GM12878 (cell line): ENCODE data around the gene ITCH. TPM values are rescaled to one million over a fixed set of nuclear protein-coding genes. Genes with fewer than 3 reads are reported as not detected.

Source experiments
- ASH2L ChIP-seq: fragments of 300-600, 200-600 bp; sonication (generic); IDR thresholded peaks from 2 replicates; pipeline ENCODE4 v1.6.1; 2017; ENCODE audit warnings: low read depth, mild to moderate bottlenecking, borderline replicate concordance
- CUX1 ChIP-seq: IDR thresholded peaks from 2 replicates; pipeline ENCODE4 v1.6.1; 2012; ENCODE audit warnings: improper control_type of control experiment, low read depth, low read length; ENCODE audit not compliant: insufficient replicate concordance
- EED ChIP-seq: sonication (generic); IDR thresholded peaks from 2 replicates; pipeline ENCODE4 v1.6.1; 2016; ENCODE audit warnings: antibody characterized with exemption, low read depth
- EGR1 ChIP-seq, 2 experiments: IDR thresholded peaks; 1 replicate in 1 of 2; 2 replicates in 1 of 2; pipeline ENCODE4 v1.6.1; 2011 to 2012; ENCODE audit warnings: low read depth in 2 of 2, low read length in 2 of 2, borderline replicate concordance in 1 of 2, mild to moderate bottlenecking in 1 of 2, moderate library complexity in 1 of 2
- ESRRA ChIP-seq: IDR thresholded peaks from 2 replicates; pipeline ENCODE4 v1.6.1; 2012; ENCODE audit warnings: mild to moderate bottlenecking, low read length, improper control_type of control experiment
- FOXM1 ChIP-seq: IDR thresholded peaks from 2 replicates; pipeline ENCODE4 v1.6.1; 2012; ENCODE audit warnings: low read depth, mild to moderate bottlenecking, inconsistent platforms, low read length, moderate library complexity
- IKZF1 ChIP-seq: fragments of 450-650 bp; conservative IDR thresholded peaks from 2 replicates; pipeline ENCODE4 v1.6.1; 2017; ENCODE audit warnings: antibody characterized with exemption, mild to moderate bottlenecking
- MTA3 ChIP-seq: IDR thresholded peaks from 2 replicates; pipeline ENCODE4 v1.6.1; 2012; ENCODE audit warnings: low read length, inconsistent platforms, borderline replicate concordance
- NBN ChIP-seq: fragments of 450-650 bp; IDR thresholded peaks from 2 replicates; pipeline ENCODE4 v1.6.1; 2016
- NFXL1 ChIP-seq: fragments of 450-650 bp; IDR thresholded peaks from 2 replicates; pipeline ENCODE4 v1.6.1; 2017; ENCODE audit warnings: antibody characterized with exemption, mild to moderate bottlenecking, borderline replicate concordance
- POLR2AphosphoS2 ChIP-seq: IDR thresholded peaks from 2 replicates; pipeline ENCODE4 v1.6.1; 2011; ENCODE audit warnings: low read depth, mild to moderate bottlenecking, low read length, improper control_type of control experiment, moderate library complexity
- RFX5 ChIP-seq: IDR thresholded peaks from 2 replicates; pipeline ENCODE4 v1.6.1; 2011; ENCODE audit warnings: low read depth, low read length, improper control_type of control experiment
- SIX5 ChIP-seq: IDR thresholded peaks from 2 replicates; pipeline ENCODE4 v1.6.1; 2011; ENCODE audit warnings: mild to moderate bottlenecking, low read depth, low read length, moderate library complexity; ENCODE audit not compliant: severe bottlenecking
- SP1 ChIP-seq: IDR thresholded peaks from one replicate; pipeline ENCODE4 v1.6.1; 2011; ENCODE audit warnings: low read depth, low read length
- SPI1 ChIP-seq: IDR thresholded peaks from 2 replicates; pipeline ENCODE4 v1.6.1; 2011; ENCODE audit warnings: low read depth, mild to moderate bottlenecking, low read length, moderate library complexity, borderline replicate concordance; ENCODE audit not compliant: insufficient read depth
- ZNF274 ChIP-seq: IDR thresholded peaks from one replicate; pipeline ENCODE4 v1.8.0; 2011; ENCODE audit not compliant: insufficient read length, insufficient read depth
- ZNF622 ChIP-seq: fragments of 450-650 bp; IDR thresholded peaks from 2 replicates; pipeline ENCODE4 v1.6.1; 2017; ENCODE audit warnings: mild to moderate bottlenecking, inconsistent platforms
- polyA plus RNA-seq, 11 experiments: library from polyadenylated mRNA; depleted of rRNA in 4 of 11; unstranded in 6 of 11; stranded (reverse) in 5 of 11; fragments of >200 nt; fragmentation: Nextera tagmentation in 4 of 11; fragmentation: Illumina TruSeq in 1 of 11; extraction: Ambion mirVana in 4 of 11; extraction: Trizol in 1 of 11; gene quantifications; 1 replicate in 1 of 11; 2 replicates in 10 of 11; pipeline versions ENCODE4 v1.2.1 to v1.2.3, GENCODE V29; 2011 to 2016; ENCODE audit warnings: inconsistent platforms in 2 of 11, missing spikeins in 2 of 11, low read depth in 1 of 11
- total RNA-seq, 4 experiments: library from RNA; depleted of rRNA in 3 of 4; stranded (reverse); fragments of >200 nt in 3 of 4; fragmentation: Illumina TruSeq in 1 of 4; extraction: Trizol in 1 of 4; gene quantifications; 2 replicates each; pipeline versions ENCODE4 v1.2.1 to v1.2.3, GENCODE V29; 2013 to 2021
- TF ChIP-seq, protein P1 (sequence below): fragments of 450-650 bp; IDR thresholded peaks from 2 replicates; pipeline ENCODE4 v1.6.1; 2017; ENCODE audit warnings: mild to moderate bottlenecking, moderate library complexity
- TF ChIP-seq, protein P2 (sequence below), 3 experiments: IDR thresholded peaks in 2 of 3; conservative IDR thresholded peaks in 1 of 3; 2 replicates each; pipeline ENCODE4 v1.5.1; 2011; ENCODE audit warnings: low read depth in 3 of 3, low read length in 3 of 3, mild to moderate bottlenecking in 3 of 3, control low read depth in 2 of 3, moderate library complexity in 2 of 3, inconsistent platforms in 1 of 3, mixed read lengths in 1 of 3; ENCODE audit not compliant: control insufficient read depth in 2 of 3, insufficient read depth in 1 of 3; ENCODE audit errors: extremely low read depth in 1 of 3

Gene ITCH
- total and polyA plus RNA-seq, 10 of the 15 experiments (the other 5 are each of a cell fraction or from before 2014, with no cell fraction given), result 7.5 to 46.1 (median 21.5) TPM

DNA sequence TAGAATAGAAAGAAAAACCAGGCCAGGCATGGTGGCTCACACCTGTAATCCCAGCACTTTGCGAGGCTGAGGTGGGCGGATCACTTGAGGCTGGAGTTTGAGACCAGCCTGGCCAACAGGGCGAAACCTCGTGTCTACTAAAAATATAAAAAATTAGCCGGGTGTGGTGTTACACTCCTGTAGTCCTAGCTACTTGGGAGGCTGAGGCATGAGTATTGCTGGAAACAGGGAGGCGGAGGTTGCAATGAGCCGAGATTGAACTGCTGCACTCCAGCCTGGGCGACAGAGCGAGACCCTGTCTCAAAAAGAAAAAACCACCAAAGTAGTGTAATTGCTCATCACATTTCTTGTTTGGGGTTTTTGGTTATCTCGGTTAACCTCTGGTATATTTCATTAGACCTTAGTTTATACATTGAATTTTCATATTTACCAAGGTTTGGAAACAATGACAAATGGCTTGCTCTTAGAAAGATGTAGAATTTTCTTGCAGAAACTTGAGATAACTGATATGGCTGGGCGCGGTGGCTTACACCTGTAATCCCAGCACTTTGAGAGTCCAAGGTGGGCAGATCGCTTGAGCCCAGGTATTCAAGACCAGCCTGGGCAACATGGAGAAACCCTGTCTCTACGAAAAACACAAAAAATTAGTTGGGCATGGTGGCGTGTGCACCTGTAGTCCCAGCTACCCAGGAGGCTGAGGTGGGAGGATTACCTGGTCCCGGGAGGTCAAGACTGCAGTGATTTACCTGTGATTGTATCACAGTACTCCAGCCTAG, 14.2 kb downstream of the ITCH start (continued):
- TF ChIP-seq EGR1 (IDR thresholded peaks at IDR 0.05; ENCODE audit: borderline replicate concordance in 1 of 2, low read depth in 2 of 2, low read length in 2 of 2), result no peak
- no peak for TF ChIP-seq NBN
- TF ChIP-seq CUX1, result no peak
- TF ChIP-seq EED, result peak; percentile 86
- TF ChIP-seq SPI1, result no peak
- no peak for TF ChIP-seq ZNF622
- no peak for TF ChIP-seq ZNF274
- TF ChIP-seq, protein P1, sequence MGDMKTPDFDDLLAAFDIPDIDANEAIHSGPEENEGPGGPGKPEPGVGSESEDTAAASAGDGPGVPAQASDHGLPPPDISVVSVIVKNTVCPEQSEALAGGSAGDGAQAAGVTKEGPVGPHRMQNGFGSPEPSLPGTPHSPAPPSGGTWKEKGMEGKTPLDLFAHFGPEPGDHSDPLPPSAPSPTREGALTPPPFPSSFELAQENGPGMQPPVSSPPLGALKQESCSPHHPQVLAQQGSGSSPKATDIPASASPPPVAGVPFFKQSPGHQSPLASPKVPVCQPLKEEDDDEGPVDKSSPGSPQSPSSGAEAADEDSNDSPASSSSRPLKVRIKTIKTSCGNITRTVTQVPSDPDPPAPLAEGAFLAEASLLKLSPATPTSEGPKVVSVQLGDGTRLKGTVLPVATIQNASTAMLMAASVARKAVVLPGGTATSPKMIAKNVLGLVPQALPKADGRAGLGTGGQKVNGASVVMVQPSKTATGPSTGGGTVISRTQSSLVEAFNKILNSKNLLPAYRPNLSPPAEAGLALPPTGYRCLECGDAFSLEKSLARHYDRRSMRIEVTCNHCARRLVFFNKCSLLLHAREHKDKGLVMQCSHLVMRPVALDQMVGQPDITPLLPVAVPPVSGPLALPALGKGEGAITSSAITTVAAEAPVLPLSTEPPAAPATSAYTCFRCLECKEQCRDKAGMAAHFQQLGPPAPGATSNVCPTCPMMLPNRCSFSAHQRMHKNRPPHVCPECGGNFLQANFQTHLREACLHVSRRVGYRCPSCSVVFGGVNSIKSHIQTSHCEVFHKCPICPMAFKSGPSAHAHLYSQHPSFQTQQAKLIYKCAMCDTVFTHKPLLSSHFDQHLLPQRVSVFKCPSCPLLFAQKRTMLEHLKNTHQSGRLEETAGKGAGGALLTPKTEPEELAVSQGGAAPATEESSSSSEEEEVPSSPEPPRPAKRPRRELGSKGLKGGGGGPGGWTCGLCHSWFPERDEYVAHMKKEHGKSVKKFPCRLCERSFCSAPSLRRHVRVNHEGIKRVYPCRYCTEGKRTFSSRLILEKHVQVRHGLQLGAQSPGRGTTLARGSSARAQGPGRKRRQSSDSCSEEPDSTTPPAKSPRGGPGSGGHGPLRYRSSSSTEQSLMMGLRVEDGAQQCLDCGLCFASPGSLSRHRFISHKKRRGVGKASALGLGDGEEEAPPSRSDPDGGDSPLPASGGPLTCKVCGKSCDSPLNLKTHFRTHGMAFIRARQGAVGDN, result no peak
- no peak for TF ChIP-seq RFX5
- TF ChIP-seq ASH2L, result no peak
- peak; percentile 79; the same call in 1 of the 2 replicates for TF ChIP-seq FOXM1
- TF ChIP-seq SP1, result no peak
- no peak for TF ChIP-seq NFXL1
- TF ChIP-seq MTA3, result peak; percentile 84; the same call in 1 of the 2 replicates
- TF ChIP-seq IKZF1, result 0 out of 2 replicates have a peak, but pooled peaks have one; percentile 53
- no peak for TF ChIP-seq POLR2AphosphoS2
- no peak for TF ChIP-seq ESRRA
- TF ChIP-seq SIX5, result no peak
- TF ChIP-seq, protein P2, sequence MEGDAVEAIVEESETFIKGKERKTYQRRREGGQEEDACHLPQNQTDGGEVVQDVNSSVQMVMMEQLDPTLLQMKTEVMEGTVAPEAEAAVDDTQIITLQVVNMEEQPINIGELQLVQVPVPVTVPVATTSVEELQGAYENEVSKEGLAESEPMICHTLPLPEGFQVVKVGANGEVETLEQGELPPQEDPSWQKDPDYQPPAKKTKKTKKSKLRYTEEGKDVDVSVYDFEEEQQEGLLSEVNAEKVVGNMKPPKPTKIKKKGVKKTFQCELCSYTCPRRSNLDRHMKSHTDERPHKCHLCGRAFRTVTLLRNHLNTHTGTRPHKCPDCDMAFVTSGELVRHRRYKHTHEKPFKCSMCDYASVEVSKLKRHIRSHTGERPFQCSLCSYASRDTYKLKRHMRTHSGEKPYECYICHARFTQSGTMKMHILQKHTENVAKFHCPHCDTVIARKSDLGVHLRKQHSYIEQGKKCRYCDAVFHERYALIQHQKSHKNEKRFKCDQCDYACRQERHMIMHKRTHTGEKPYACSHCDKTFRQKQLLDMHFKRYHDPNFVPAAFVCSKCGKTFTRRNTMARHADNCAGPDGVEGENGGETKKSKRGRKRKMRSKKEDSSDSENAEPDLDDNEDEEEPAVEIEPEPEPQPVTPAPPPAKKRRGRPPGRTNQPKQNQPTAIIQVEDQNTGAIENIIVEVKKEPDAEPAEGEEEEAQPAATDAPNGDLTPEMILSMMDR (IDR thresholded peaks at IDR 0.05 in 2 of 3, conservative IDR thresholded peaks at IDR 0.05 in 1 of 3; ENCODE audit: control insufficient read depth in 2 of 3, extremely low read depth in 1 of 3, insufficient read depth in 1 of 3, low read depth in 3 of 3, low read length in 3 of 3), result no peak
